Activated naive CD8-positive, alpha-beta T cell treated with anti-CD3 and anti-CD28 coated beads for 36 hours (primary cell): ENCODE measurements around the gene RNGTT. TPM values are rescaled to one million over a fixed set of nuclear protein-coding genes. Genes with fewer than 3 reads are reported as not detected.

Experiments
- DNase-seq: peaks from one replicate; pipeline ENCODE4 v3.0.0; 2021
- H3K27ac Mint-ChIP-seq: one replicate; pipeline ENCODE4 v1.8.0; 2022; ENCODE audit warnings: mild to moderate bottlenecking, moderate library complexity, mixed read lengths
- H3K27me3 Mint-ChIP-seq: one replicate; pipeline ENCODE4 v1.8.0; 2022; ENCODE audit warnings: mild to moderate bottlenecking, mixed read lengths
- H3K36me3 Mint-ChIP-seq: one replicate; pipeline ENCODE4 v1.8.0; 2021; ENCODE audit warnings: mild to moderate bottlenecking, mixed read lengths
- H3K4me1 Mint-ChIP-seq: one replicate; pipeline ENCODE4 v1.8.0; 2021; ENCODE audit warnings: mixed read lengths
- H3K4me3 Mint-ChIP-seq: one replicate; pipeline ENCODE4 v1.8.0; 2022; ENCODE audit warnings: mild to moderate bottlenecking, moderate library complexity, mixed read lengths
- H3K9me3 Mint-ChIP-seq: one replicate; pipeline ENCODE4 v1.8.0; 2022; ENCODE audit warnings: mixed read lengths
- total RNA-seq, 2 experiments: library from RNA; stranded (reverse); gene quantifications; one replicate each; pipeline ENCODE4 v1.2.3, GENCODE V29; 2021

RNGTT gene
- total RNA-seq = 10 to 100 TPM; 19.7 to 20.9 TPM

GRCh38 chr6:88963139-88964090, at the start of gene RNGTT:
Gene RNGTT, minus strand, starts transcription at chr6:88963618. Its CDS starts 209 bp downstream, at chr6:88963409.
- Mint-ChIP-seq H3K4me1 (peaks cover 28% of the 10 kb centered on the region), H3K9me3 (peaks cover 6% of the 10 kb centered on the region)
- peak; percentile 97 for DNase-seq

GRCh38 chr6:89011436-89011835, 48.0 kb upstream of the RNGTT start:
- Mint-ChIP-seq H3K4me1 (peaks cover 9% of the 10 kb centered on the region), H3K27ac (no peak overlapping the region), H3K36me3 (peaks cover 1% of the 10 kb centered on the region), H3K4me3 (no peak overlapping the region), H3K27me3 (peaks cover 4% of the 10 kb centered on the region), H3K9me3 (peaks cover 4% of the 10 kb centered on the region)
- DNase-seq = no peak

More at GRCh38 chr6:88963139-88964090, at the start of gene RNGTT:
- Mint-ChIP-seq H3K27me3 (no peaks in the 10 kb centered on the region), H3K36me3 (peaks cover 11% of the 10 kb centered on the region), H3K4me3 (peak within 1 kb of the TSS; percentile 99), H3K27ac (peak within 1 kb of the TSS; percentile 94)

- peaks cover 9% of the 10 kb centered on the region for H3K4me1 Mint-ChIP-seq
- DNase-seq = no peak
- no peaks in the 10 kb centered on the region for H3K9me3 Mint-ChIP-seq
- no peak overlapping the region for H3K4me3 Mint-ChIP-seq
- no peak overlapping the region for H3K27ac Mint-ChIP-seq
- peaks cover 1% of the 10 kb centered on the region for H3K36me3 Mint-ChIP-seq
- no peaks in the 10 kb centered on the region for H3K27me3 Mint-ChIP-seq
Measured at GRCh38 chr6:89010825-89011224, 47.4 kb upstream of the RNGTT start.

DNA sequence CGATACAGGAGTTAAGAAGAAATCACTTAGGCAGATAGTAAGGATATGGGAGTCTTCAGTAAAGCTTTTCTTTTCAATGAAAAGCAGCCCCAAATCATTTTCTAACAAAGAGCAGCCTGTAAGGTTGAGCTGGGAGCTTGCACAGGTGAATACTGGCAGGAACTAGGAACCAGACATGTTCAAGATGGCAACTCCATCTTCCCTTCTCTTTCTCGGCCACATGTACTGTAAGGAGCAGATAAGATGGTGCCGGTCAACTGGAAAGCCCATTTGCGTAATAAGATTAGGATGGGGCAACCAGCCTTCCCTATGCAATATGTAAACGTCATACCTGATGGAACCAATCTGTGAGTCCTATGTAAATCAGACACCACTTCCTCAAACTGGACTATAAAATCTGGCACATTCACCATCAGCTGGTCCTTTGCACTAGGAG, 46.2 kb upstream of the RNGTT start:
- H3K9me3 Mint-ChIP-seq = no peaks in the 10 kb centered on the region
- no peak overlapping the region for H3K27ac Mint-ChIP-seq
- H3K4me1 Mint-ChIP-seq = peaks cover 9% of the 10 kb centered on the region
- H3K27me3 Mint-ChIP-seq = no peaks in the 10 kb centered on the region
- DNase-seq = no peak
- H3K4me3 Mint-ChIP-seq = no peak overlapping the region
- H3K36me3 Mint-ChIP-seq = peaks cover 1% of the 10 kb centered on the region

DNA sequence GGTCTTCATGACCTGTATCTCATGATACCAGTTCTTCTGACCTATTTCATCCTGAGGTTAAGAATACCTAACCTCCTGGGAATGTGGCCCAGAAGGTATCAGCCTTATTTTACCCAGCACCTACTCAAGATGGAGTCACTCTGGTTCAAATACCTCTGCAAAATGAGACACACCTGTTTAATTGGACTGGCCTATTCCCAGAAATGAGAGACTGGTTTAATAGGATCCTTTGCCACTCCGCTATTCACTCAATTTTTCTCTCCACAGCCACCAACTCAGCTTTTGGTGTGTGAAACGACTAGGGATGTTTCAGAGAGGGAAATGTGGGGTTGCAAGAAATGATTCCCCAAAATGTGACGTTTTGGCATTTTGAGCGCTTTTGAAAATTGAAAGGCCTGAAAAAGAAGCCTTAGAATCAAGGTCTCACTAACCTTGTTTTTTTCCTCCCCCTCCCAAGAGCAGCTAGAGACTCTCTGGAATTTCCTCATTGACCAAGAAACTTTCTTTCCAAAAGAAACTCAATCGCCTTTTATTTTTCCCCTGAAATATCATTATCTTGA, 45.5 kb upstream of the RNGTT start:
- no peak for DNase-seq

GRCh38 chr6:89008001-89008814, 44.8 kb upstream of the RNGTT start:
- H3K27ac Mint-ChIP-seq = no peak overlapping the region
- no peak for DNase-seq
- no peaks in the 10 kb centered on the region for H3K27me3 Mint-ChIP-seq
- no peaks in the 10 kb centered on the region for H3K9me3 Mint-ChIP-seq
- peaks cover 9% of the 10 kb centered on the region for H3K4me1 Mint-ChIP-seq
- H3K36me3 Mint-ChIP-seq = peaks cover 1% of the 10 kb centered on the region
- no peak overlapping the region for H3K4me3 Mint-ChIP-seq

More for the DNA sequence above, 45.5 kb upstream of the RNGTT start:
- Mint-ChIP-seq H3K27me3 (no peaks in the 10 kb centered on the region), H3K4me3 (no peak overlapping the region), H3K27ac (no peak overlapping the region), H3K9me3 (no peaks in the 10 kb centered on the region), H3K36me3 (peaks cover 1% of the 10 kb centered on the region), H3K4me1 (peaks cover 9% of the 10 kb centered on the region)

GRCh38 chr6:89007209-89008000, 44.0 kb upstream of the RNGTT start:
- H3K36me3 Mint-ChIP-seq = peaks cover 1% of the 10 kb centered on the region
- no peaks in the 10 kb centered on the region for H3K9me3 Mint-ChIP-seq
- no peak overlapping the region for H3K4me3 Mint-ChIP-seq
- H3K27ac Mint-ChIP-seq = no peak overlapping the region
- no peak for DNase-seq
- peaks cover 9% of the 10 kb centered on the region for H3K4me1 Mint-ChIP-seq
- H3K27me3 Mint-ChIP-seq = no peaks in the 10 kb centered on the region

- DNase-seq = no peak
- Mint-ChIP-seq H3K36me3 (no peaks in the 10 kb centered on the region), H3K27me3 (no peaks in the 10 kb centered on the region), H3K4me3 (no peak overlapping the region), H3K4me1 (peaks cover 2% of the 10 kb centered on the region), H3K9me3 (no peaks in the 10 kb centered on the region), H3K27ac (no peak overlapping the region)
Measured at GRCh38 chr6:89002523-89002922, 39.1 kb upstream of the RNGTT start.

DNA sequence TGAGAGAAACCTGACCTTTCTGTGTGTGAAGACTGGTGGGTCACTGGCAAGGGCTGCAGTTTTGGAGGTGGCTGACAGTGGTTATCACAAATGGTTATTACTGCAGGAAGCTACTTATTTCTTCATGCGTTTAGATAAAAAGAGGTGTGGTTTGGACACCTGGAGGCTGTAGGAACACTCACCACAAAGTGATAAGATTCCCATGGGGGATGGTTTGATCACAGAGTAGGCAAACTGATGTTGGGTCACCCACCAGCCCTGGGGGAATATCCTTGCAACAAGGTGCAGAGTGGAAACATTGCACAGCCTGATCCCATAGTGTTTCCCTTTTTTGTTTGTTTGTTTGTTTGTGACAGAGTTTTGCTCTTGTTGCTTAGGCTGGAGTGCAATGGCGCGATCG, 33.9 kb upstream of the RNGTT start:
- Mint-ChIP-seq H3K4me1 (no peaks in the 10 kb centered on the region), H3K9me3 (no peaks in the 10 kb centered on the region), H3K27ac (no peak overlapping the region), H3K27me3 (no peaks in the 10 kb centered on the region), H3K36me3 (no peaks in the 10 kb centered on the region), H3K4me3 (no peak overlapping the region)
- DNase-seq = no peak

DNA sequence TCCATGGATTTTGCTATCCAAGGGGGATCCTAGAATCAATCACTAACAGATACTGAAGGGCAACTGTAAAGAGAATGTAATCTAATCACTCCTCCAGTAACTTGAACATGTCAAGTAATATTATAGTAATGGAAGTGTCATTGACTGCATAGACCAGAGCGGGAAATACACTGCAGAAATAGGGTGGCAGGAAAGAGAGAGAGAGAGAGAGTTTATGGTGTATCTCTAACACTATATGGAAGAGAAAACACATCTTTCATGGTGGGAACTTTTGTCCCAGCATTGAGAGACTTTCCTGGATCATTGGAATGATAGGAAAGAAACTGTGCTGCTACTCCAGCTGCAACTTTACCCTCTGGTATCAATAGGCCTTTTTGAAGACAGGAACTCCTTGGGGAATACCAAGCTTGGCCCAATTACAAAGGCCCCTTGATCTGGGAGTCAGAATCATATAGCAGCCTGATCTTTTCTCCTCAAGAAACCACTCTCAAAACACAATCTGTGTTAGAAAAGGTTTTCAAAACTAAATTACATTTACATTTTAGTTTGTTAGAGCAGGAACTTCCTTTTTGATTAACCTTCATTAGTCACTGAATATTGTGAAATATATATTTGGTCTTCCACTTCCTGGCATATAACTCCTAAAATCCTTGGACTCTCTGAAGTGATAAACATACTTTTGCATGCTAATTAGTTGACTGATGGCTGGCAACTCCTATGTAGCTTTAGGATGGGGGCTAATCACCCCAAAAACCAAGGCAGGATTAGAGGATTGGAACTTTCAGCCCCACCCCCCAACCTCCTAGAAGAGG, 29.5 kb upstream of the RNGTT start:
- no peaks in the 10 kb centered on the region for H3K36me3 Mint-ChIP-seq

DNA sequence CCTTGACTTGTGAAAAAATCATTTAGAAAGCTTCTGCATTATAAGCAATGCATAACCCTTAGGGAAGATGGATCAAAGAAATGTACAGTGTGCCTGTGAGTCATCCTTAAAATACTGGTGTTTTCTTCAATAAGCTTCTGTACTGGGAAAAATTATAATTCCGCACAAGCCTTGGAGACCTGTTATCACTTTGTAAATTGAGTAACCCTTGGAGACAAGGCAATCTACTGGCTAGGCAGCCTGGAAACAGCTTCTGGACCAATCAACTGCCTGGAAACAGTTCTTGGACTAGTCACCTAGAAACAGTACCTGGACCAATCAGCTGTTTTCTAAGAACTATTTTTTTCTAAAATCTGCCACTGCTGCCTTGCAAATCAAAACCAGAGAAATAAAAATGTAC, 25.8 kb upstream of the RNGTT start:
- no peak overlapping the region for H3K27ac Mint-ChIP-seq
- no peaks in the 10 kb centered on the region for H3K9me3 Mint-ChIP-seq
- H3K27me3 Mint-ChIP-seq = no peaks in the 10 kb centered on the region
- H3K36me3 Mint-ChIP-seq = no peaks in the 10 kb centered on the region
- no peak overlapping the region for H3K4me3 Mint-ChIP-seq
- no peaks in the 10 kb centered on the region for H3K4me1 Mint-ChIP-seq
- no peak for DNase-seq

More for the DNA sequence above, 29.5 kb upstream of the RNGTT start:
- no peak overlapping the region for H3K4me3 Mint-ChIP-seq
- no peaks in the 10 kb centered on the region for H3K27me3 Mint-ChIP-seq
- H3K4me1 Mint-ChIP-seq = no peaks in the 10 kb centered on the region
- H3K9me3 Mint-ChIP-seq = no peaks in the 10 kb centered on the region
- no peak overlapping the region for H3K27ac Mint-ChIP-seq
- no peak for DNase-seq

DNA sequence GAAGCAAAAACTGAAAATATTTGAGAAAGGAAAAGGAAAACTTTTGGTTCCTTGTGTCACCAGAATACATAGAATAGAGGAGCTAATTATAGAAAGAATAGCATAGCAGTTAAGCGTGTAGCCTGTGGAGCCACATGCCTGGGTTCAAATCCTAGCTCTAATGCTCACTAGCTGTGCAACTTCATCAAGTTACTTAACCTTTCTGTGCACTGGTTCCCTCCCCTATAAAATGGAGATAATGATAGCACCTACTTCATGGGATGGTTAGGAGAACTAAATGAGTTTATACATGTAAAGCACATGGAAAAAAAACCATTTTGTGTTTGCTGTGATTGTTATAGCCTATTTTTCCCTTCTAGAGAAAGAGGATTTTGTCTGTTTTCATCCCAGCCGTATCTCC, 24.5 kb upstream of the RNGTT start:
- no peak for DNase-seq
- H3K27ac Mint-ChIP-seq = no peak overlapping the region
- H3K9me3 Mint-ChIP-seq = no peaks in the 10 kb centered on the region
- H3K36me3 Mint-ChIP-seq = no peaks in the 10 kb centered on the region
- H3K4me1 Mint-ChIP-seq = no peaks in the 10 kb centered on the region
- H3K4me3 Mint-ChIP-seq = no peak overlapping the region
- no peaks in the 10 kb centered on the region for H3K27me3 Mint-ChIP-seq

- Mint-ChIP-seq H3K27ac (no peak overlapping the region), H3K4me3 (no peak overlapping the region), H3K4me1 (no peaks in the 10 kb centered on the region), H3K9me3 (no peaks in the 10 kb centered on the region), H3K27me3 (no peaks in the 10 kb centered on the region), H3K36me3 (no peaks in the 10 kb centered on the region)
- no peak for DNase-seq
Measured at GRCh38 chr6:88985901-88986300, 22.5 kb upstream of the RNGTT start.

- H3K27me3 Mint-ChIP-seq = no peaks in the 10 kb centered on the region
- H3K4me1 Mint-ChIP-seq = no peaks in the 10 kb centered on the region
- H3K9me3 Mint-ChIP-seq = no peaks in the 10 kb centered on the region
- DNase-seq = no peak
- no peaks in the 10 kb centered on the region for H3K36me3 Mint-ChIP-seq
- no peak overlapping the region for H3K4me3 Mint-ChIP-seq
- no peak overlapping the region for H3K27ac Mint-ChIP-seq
Measured at GRCh38 chr6:88984606-88985005, 21.2 kb upstream of the RNGTT start.
